ENCODE results near the gene CXCL12.

DNA sequence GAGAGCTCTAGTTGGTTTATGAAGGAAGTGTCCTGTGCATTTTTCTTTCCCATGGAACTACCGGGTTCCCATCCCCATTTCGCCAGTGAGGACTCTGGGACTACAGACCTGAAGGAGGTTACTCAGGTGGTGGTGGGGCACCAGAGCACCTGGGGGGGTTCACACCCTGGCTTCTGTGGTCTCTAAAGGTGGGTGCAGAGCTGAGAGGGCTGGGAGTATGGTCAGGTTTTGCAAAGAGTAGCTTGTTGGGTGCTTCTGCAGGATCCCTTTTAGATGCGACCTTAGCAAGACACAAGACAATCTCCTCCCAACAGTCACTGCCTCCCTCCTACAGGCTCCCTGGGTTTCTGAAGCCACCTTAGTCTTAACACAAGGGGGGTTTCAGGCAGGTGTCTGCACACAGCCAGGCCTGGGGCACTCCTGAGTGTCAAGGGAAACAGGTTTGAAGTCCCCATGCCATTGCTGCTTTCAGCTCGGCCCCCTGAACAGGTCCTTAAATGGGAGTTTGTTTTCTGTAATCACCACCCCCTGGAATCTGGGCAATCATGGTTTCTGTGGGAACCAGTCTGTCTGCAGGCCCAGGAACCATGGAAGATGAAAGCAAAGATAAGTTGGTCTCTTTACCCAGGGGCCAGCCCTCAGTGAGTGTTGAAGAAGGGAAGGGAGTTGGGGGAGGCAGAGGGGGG, 9.9 kb upstream of the CXCL12 start:
- no peak for TF ChIP-seq POLR2A (IDR thresholded peaks at IDR 0.05; ENCODE audit: low read length)
- no peak for TF ChIP-seq GATA1 (IDR thresholded peaks at IDR 0.05; ENCODE audit: low read depth, low read length)
